ENCODE measurements around the gene ATP9B.
"Not testable (repeated sequence)": the region's sequence is repeated elsewhere in the genome, so short reads cannot be mapped to it uniquely, and the experiment has no call there.

Gene ATP9B

DNA sequence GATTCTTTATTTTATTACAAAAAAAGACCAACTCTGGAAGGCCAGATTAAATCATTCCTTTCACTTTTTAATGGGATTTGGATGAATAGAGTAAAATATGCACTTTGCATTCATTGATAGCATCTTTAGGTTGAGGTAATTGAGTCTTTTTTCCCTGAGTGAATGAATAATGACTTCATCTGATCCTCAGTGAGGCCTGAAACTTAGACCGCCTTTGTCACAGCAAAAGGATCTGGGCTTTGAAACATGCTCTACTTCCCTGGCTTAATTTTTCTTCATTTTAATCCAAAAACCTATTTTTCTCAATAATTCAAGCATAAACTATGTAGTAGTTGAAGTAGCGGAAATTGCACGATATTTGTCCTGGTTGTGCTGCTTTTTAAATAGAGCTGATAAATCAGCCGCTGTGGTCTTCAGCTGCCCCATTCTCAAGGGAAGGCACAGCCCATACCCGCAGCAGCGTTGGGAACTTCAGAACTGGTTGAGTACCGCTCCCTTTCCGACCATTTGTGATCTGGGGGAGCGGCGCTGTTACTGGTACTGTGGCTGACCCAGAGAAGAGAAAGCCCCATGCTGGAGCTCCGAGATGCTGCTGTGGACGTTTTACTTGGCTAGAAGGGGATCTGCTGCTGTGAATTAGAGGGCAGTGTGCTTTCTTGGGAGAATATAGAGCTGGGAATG is 181.2 kb downstream of the ATP9B start:
- no peak for DNase-seq

DNA sequence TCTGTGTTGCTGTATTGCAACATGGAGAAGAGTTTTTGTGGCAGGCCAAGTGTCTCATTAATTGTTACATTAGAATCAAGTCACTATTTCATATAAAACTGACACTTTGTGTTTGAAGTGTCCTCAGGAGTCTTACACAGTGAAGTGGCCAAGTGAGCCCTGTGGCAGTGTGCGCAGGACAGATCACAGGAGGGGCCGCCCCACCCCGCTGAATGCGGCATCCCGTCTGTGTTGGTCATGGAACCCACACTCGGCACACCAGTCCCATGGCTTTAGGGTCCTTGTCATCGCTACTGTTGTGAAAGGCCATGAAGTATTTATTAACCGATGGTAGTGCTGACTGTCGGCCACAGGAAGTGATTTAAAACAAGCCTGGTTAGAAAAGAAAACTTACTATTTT is 181.8 kb downstream of the ATP9B start:
- no peak for DNase-seq

DNA sequence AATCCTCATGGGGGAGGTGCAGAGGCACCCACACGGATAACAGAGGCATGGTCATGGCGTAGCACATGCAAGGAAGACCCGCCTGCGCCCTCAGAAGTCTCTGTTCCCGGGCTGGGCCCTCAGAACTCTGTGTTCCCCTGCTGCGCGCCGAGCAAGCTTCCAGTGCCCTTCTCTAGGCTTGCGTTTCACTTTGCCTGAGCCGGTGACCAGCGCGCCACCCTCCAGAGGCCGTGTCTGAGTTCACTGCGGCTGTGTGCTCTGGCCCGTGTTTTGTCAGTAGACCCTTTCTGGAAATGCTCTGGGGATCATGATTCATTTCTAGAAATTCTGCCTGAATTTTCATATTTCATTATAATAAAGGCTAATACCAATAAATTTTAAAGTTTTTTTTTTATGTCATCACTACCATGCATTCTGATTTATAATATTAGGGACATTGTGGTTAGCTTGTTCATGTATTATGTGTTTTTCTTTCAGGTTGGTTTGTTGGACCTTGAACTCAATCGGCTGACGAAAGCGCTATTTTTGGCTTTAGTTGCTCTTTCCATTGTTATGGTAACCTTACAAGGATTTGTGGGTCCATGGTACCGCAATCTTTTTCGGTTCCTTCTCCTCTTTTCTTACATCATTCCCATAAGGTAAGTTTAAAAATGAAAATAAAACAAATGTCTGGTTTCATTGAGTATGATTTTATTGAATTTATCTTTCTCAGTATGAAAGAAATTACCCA is 183.9 kb downstream of the ATP9B start:
- no peak for DNase-seq

DNA sequence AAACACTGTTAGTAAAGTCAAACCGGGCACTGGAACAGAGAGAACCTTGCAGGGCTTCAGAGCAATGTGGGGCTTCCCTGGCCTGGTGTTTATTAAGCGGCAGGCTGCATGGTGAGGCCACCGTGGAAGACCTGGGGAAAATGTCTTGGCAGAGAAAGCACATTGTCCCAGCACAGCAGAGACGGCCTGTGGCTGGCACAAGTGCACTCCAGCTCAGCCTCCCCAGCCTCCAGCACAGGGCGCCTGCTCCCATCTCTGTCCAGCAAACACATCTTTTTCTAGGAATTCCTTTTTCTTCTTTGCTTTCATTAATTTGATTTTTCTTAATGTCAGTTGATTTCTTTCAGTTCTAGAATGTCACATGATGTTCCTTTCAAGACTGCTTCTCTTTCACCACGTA is 188.3 kb downstream of the ATP9B start:
- DNase-seq, result no peak

DNA sequence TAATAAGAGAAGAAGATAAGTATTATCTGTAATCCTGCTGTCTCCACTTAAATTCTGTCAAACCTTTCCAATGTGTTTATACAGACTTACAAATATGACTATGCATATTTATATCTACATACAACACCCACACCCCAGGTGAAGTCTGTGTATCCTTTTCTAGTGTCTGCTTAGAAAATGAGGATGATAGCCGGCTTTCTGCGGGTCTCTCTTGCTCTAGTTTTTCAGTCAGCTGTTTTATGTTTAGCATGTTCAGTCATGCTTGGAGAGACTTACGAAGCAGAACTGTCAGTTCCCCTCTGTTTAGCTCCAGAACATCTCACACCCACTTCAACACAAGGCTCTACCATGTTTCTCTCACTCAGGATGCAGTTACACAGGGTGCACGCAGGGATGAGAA is 189.3 kb downstream of the ATP9B start:
- no peak for DNase-seq

DNA sequence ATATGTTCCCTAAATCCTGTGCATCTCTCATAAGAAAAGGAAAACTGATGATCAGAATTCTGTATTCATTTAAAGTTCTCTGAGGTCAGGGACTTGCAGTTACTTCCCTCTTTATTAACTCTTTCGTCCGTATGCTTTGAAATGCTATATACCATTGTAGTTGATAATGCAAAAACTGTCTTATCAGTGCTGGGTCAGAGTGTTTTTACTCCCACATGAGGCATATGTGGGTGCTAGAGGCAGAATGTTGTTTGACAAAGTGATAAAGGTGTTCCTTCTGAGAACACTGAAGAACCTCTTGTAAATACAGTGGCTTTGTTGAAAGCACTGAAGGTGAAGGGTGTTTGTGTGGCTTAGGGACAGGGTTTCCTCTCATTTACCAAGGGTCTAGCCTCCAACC is 190.0 kb downstream of the ATP9B start:
- no peak for DNase-seq

DNA sequence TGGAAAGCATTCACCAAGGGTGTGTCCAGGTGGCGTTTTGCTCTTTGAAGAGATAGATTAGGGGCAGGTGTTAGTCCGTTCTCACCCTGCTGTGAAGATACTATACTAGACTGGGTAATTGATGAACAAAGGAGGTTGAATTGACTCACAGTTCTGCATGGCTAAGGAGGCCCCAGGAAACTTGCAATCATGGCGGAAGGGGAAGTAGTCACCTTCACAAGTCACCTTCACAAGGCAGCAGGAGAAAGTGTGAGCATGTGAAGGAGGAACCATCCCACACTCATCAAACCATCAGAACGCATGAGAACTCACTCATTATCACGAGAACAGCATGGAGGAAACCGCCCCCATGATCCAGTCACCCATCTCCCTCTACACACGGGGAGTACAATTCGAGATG is 190.8 kb downstream of the ATP9B start:
- DNase-seq, result no peak

DNA sequence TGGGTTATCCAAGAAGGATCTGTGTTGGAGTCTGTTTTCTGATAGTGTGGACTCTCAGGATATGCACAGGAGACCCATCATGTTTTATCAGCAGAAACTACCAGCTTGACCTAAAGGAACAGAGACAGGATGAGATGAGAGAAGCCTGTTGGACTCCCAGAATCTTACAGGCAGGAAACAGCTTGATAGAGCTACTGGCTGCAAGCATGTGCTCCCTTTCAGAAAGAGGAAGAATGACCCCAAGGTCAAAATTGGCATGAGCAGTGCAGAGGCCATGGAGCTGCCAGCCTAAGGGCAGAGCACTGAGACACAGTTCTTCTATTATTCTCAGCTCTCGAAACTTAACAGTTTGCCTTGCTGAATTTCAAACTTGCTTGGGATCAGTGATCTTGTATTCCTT is 191.3 kb downstream of the ATP9B start:
- DNase-seq, result no peak

DNA sequence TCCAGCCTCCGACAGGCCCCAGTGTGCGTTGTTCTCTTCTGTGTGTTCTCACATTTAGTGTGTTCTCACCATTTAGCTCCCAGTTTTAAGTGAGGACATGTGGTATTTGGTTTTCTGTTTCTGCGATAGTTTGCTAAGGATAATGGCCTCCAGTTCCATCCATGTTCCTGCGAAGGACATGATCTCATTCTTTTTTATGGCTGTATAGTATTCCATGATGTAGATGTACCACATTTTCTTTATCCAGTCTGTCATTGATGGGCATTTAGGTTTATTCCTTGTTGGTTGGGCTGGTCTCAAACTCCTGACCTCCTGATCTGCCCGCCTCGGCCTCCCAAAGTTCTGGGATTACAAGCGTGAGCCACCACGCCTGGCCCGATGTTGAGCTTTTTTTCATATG is 195.9 kb downstream of the ATP9B start:
- DNase-seq, result not testable (repeated sequence)

DNA sequence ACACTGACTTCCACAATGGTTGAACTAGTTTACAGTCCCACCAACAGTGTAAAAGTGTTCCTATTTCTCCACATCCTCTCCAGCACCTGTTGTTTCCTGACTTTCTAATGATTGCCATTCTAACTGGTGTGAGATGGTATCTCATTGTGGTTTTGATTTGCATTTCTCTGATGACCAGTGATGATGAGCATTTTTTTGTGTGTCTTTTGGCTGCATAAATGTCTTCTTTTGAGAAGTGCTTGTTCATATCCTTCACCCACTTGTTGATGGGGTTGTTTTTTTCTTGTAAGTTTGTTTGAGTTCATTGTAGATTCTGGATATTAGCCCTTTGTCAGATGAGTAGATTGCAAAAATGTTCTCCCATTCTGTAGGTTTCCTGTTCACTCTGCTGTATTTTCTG is 202.6 kb downstream of the ATP9B start:
- DNase-seq, result not testable (repeated sequence)

DNA sequence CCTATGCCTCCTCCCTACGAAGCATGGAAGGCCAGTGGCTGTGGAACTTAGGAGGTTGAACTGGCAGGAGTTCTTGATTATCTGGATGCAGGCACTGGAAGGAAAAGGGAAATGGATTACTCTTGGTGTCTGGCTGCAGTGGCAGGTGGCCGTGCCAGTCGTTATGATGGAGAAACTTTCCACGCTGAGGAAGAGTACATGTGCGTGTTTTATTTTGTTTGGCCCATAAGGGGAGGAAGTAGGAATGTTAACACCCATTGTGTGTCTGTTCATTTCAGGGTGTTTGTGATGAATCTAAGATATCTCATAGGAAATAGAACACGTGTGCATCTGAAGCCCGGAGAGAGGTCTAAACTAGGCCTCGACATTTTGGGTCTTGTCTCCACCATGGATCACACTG is 203.7 kb downstream of the ATP9B start:
- DNase-seq, result no peak

DNA sequence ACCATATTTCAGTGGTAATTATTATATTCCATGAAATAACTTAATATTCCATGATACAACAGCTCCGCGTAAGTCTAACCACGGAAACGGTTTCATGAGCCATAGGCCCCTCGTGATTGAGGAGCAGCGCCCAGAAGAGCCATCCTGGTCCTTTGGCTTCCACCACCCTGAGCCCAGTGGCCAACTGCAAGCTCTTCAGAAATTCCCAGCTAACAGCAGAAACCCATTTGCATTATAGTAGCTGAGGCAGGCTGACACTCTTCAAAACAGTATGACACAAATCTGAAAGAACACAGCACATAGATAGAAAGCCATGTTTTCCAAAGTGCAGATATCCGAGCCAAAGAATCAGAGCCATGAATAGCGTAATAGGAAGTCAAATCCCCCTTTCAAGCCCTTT is 205.6 kb downstream of the ATP9B start:
- DNase-seq, result no peak

DNA sequence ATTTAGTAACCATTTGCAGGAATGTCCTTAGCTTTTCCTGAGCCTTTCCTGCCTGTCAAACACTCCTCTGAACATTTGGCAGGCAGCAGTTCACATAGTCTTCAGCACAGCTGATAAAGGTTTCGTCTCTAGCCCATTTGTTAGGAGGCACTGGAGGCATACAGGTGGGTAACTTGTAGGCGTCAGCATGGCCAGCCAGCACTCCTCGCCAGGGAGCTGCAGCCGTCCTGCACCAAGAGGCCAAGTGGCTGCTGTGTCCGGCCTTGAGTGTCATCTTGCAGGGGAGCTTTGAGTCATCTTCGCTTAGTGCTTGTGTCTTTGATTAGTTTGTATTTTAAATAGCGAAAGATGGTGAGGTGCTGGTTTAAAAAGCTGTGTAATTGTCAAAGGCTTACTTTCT is 206.3 kb downstream of the ATP9B start:
- no peak for DNase-seq

DNA sequence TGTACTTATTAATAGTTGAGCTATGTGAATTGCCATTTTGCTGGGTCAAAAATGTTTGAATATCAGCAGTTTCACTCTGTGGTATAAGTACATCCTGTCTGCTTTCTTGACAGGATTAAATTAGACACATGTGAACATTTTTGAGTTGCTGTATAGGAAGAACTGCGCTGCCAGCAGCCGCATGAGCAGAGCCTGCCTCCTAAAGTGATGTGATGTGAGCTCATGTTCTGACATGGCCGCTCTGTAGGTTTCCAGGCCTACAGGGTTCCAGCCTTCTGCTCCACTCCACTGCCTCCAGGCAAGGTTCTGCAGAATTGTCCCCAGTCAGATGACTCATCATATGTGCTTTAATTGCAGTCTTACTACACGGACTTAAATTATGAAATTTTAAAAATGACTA is 206.8 kb downstream of the ATP9B start:
- DNase-seq, result no peak

DNA sequence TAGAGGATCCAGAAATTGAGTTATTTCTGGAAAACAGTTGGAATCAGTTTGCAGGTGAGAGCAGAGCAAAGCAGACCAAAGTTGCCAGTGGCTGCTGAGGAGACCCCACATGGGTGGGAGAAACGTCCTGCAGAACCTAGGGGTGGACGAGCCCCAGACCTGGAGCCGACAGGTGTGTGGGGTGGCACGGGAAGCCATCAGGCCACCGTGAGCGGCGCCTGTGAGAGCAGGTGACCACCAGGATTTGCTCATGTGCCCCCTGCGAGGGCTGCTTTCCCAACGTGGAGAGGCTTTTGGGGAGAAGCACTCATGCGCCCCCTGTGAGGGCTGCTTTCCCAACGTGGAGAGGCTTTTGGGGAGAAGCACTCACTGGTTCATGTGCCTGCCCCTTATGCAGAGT is 209.7 kb downstream of the ATP9B start:
- DNase-seq, result no peak

DNA sequence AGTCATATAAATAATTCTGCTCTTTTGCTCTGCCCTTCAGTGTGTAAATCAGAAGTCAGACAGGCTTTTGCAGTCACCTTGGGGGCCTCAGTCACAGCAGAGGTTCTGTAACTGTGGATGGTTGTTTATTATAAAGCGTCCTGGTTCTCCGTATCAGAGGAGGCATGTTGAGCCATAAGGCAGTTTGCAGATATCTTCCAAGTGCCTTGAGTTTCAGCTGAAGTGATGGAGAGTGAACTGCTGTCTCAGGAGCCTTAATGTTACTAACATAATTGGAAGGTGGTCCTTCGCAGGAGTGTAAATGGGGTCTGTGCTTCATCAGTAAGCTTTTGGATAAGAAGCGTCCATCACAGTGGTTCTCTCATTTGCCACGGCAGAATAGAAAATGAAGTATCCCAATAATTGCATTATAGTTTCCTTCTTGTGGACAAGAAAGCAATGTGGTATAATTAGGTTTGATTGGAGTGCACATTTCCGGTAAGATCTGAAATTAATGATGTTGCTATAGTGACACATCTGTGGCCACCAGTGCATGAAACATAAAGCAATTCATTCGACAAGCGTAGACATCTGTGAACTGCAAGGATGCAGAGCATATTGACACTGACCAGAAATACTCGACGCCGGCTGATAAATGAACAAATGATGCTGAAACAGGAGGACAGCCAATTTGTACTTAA is 214.1 kb downstream of the ATP9B start:
- DNase-seq, result no peak

DNA sequence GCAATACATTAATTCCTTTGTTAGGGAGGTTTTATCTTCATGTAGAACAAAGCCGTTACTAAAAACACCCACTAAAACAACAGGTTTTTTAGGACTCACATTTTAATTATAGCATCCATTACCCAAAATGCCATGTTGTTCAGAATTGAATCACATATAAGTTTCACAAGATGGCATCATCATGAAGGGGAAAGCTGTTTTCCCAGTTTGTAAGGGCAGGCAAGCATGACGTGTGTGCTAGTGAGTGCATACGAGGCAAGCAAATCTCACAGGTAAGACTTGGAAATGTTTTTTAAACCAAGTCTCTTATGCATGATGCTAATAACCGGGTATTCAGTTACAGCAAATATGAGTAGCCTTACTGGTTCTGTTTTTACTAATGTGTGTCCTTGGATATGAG is 214.7 kb downstream of the ATP9B start:
- DNase-seq, result no peak

DNA sequence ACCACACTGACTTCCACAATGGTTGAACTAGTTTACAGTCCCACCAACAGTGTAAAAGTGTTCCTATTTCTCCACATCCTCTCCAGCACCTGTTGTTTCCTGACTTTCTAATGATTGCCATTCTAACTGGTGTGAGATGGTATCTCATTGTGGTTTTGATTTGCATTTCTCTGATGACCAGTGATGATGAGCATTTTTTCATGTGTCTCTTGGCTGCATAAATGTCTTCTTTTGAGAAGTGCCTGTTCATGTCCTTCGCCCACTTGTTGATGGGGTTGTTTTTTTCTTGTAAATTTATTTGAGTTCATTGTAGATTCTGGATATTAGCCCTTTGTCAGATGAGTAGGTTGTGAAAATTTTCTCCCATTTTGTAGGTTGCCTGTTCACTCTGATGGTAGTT is 216.0 kb downstream of the ATP9B start:
- not testable (repeated sequence) for DNase-seq

DNA sequence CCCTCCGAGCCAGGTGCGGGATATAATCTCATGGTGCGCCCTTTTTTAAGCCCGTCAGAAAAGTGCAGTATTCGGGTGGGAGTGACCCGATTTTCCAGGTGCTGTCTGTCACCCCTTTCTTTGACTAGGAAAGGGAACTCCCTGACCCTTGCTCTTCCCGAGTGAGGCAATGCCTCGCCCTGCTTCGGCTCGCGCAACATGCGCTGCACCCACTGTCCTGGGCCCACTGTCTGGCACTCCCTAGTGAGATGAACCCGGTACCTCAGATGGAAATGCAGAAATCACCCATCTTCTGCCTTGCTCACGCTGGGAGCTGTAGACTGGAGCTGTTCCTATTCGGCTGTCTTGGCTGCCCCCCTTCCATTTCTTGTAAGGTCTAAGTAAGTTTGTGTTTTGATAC is 221.2 kb downstream of the ATP9B start:
- not testable (repeated sequence) for DNase-seq

DNA sequence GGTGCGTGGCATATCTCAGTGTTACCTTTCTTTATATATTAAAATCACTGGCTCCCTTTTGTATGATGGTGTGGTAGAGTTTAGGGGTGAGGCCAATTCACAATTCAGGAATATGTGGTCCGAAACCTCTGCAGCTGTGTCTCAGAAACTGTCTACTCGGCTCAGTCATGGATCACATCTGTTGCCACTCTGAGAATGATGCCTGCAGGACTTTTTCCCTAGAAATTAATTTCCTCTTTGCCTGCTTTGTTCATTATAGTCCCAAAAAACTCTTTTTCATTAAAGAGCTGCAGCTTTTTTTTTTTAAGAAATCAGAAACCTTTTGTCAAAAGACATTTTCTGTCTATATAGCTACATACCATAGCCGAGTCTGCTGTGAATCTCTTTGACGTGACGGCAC is 221.7 kb downstream of the ATP9B start:
- DNase-seq, result no peak

DNA sequence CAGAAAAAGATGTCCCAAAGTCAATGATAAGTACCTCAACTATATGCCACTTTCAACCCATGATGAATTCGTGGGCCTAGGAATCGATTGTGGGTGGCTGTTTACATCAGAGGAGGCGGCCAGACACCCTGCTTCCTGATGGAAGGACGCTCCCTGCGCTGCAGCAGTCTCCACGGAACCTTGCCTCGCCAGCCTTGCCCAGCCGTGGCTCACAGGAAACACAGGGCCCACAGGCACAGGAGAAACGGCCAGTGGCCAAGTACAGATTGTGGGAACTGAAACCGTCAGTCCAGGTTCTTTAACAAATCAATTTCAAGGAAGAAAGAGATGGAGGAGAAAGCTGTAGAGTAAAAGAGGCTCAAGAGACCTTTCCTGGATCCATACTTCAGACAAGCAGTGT is 225.0 kb downstream of the ATP9B start:
- no peak for DNase-seq

DNA sequence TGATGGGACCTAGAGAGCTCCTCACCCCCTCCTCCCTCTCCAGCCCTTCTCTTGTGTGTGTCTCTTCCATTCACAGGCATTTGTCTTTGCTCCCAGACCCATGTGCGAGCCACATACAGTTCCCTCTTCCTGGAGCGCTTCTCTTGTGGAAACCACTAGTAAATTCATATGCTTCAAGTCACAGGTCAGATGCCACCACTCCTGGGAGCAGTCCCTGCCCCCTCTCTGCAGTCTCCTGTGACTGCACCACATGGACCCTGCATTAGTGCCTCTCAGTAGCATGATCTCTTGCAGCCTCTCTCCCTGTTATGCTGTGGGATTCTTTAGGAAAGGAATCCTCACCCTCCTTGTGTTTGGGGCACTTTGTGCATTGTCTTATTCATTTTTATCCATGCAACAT is 230.1 kb downstream of the ATP9B start:
- no peak for DNase-seq

DNA sequence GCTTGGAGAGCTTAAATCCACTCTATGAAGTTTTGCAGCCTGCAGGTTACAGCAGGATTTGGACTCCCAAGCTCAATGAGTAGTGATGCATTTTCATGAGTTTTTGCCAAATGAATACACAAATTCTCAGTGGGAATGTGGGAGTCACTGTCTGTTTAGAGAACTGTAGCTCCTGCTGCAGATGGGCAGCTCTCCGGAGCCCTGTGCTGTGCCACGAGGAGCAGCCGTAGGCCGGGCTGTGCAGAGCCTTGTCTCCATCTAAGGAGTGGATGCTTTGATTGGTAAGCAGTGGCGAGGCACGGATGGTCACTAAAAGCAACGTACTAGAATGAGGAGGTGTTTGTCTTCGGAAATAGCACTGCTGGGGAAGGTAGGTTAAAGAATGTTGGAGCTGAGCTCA is 230.5 kb downstream of the ATP9B start:
- DNase-seq, result no peak

DNA sequence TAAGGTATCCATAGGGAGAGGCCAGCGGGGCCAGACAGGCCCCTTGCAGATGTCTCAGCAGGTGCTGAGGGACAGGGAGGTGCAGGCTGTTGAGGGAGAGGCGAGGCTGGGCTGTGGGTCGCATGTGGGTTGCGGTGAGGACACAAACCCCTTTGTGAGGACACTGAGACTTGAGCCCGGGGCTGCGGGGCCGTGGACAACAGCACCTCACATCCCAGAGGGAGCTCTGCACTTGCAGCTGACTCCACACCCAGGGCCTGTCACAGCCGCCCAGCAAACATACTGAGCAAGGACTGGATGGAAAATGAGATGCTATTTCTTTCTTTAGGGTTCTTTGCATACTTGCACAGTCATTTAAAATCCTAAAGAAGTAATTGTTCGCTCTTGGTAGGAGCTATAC is 231.2 kb downstream of the ATP9B start:
- no peak for DNase-seq

All from femur (tissue), 1 donor.